ENCODE measurements around the gene SLIT3.

SLIT3 gene

GRCh38 chr5:168613396-168613795 lies 687.5 kb downstream of the SLIT3 start:
- Histone ChIP-seq H3K4me1 (ENCODE audit: insufficient read depth, low read length) (no peaks in the 10 kb centered on the region), H3K9ac (ENCODE audit: low read depth, low read length) (no peak overlapping the region), H3K4me3 (ENCODE audit: low read length) (no peak overlapping the region), H3K27ac (ENCODE audit: low read depth, low read length) (no peak overlapping the region), H3K9me3 (ENCODE audit: insufficient read depth, low read depth, low read length) (no peaks in the 10 kb centered on the region), H3K36me3 (ENCODE audit: insufficient read depth, low read length) (no peaks in the 10 kb centered on the region), H3K27me3 (ENCODE audit: insufficient read depth, low read length) (no peaks in the 10 kb centered on the region)
- WGBS: 92% methylated on average over 1 of the region's 2 CpGs

- Histone ChIP-seq H3K9me3 (ENCODE audit: insufficient read depth, low read depth, low read length) (no peaks in the 10 kb centered on the region), H3K4me1 (ENCODE audit: insufficient read depth, low read length) (no peaks in the 10 kb centered on the region), H3K36me3 (ENCODE audit: insufficient read depth, low read length) (no peaks in the 10 kb centered on the region), H3K27ac (ENCODE audit: low read depth, low read length) (no peak overlapping the region), H3K9ac (ENCODE audit: low read depth, low read length) (no peak overlapping the region), H3K27me3 (ENCODE audit: insufficient read depth, low read length) (no peaks in the 10 kb centered on the region), H3K4me3 (ENCODE audit: low read length) (no peak overlapping the region)
- WGBS: 89% methylated on average over 2 of the region's 2 CpGs
Observed at GRCh38 chr5:168612996-168613395, 687.9 kb downstream of the SLIT3 start.

GRCh38 chr5:168612123-168612522 lies 688.8 kb downstream of the SLIT3 start:
- no peak overlapping the region for H3K4me3 ChIP-seq (ENCODE audit: low read length)
- H3K4me1 ChIP-seq (ENCODE audit: insufficient read depth, low read length): no peaks in the 10 kb centered on the region
- H3K36me3 ChIP-seq (ENCODE audit: insufficient read depth, low read length): no peaks in the 10 kb centered on the region
- H3K9me3 ChIP-seq (ENCODE audit: insufficient read depth, low read depth, low read length): no peaks in the 10 kb centered on the region
- 93% methylated on average over 3 of the region's 4 CpGs for WGBS
- no peak overlapping the region for H3K27ac ChIP-seq (ENCODE audit: low read depth, low read length)
- H3K27me3 ChIP-seq (ENCODE audit: insufficient read depth, low read length): no peaks in the 10 kb centered on the region
- H3K9ac ChIP-seq (ENCODE audit: low read depth, low read length): no peak overlapping the region
